Kidney (tissue), 14 donors: Measurements from ENCODE around the gene OR51M1. TPM values are rescaled to one million over a fixed set of nuclear protein-coding genes. Genes with fewer than 3 reads are reported as not detected.
"Not testable (repeated sequence)": the region's sequence is repeated elsewhere in the genome, so short reads cannot be mapped to it uniquely, and the experiment has no call there.

Source experiments
- DNase-seq, 5 donors: peaks; one replicate each; pipeline ENCODE4 v3.0.0-alpha.2; 2013 to 2020
- FAIRE-seq: peaks from 2 replicates; lab custom pipeline; 2012; peaks lifted over from hg19 to GRCh38; lab: Jason Lieb, UNC
- H3K27ac ChIP-seq, 2 donors: one replicate each; pipeline ENCODE4 v1.7.0; 2013; ENCODE audit warnings: low read depth in 2 of 2, low read length in 2 of 2, inconsistent platforms in 1 of 2
- H3K27me3 ChIP-seq: one replicate; pipeline ENCODE4 v1.7.1; 2013; ENCODE audit warnings: low read length, inconsistent platforms; ENCODE audit not compliant: control insufficient read depth, insufficient read depth
- H3K36me3 ChIP-seq, 3 donors: one replicate each; pipeline versions ENCODE4 v1.7.0 to v1.7.1; 2013; ENCODE audit warnings: low read length in 3 of 3, control low read depth in 1 of 3, inconsistent platforms in 1 of 3; ENCODE audit not compliant: insufficient read depth in 3 of 3, control insufficient read depth in 2 of 3
- H3K4me1 ChIP-seq, 3 donors: one replicate each; pipeline versions ENCODE4 v1.7.0 to v1.7.1; 2013; ENCODE audit warnings: low read length in 3 of 3, inconsistent platforms in 1 of 3, low read depth in 1 of 3; ENCODE audit not compliant: control insufficient read depth in 2 of 3, insufficient read depth in 2 of 3
- H3K4me3 ChIP-seq, 3 donors: one replicate each; pipeline versions ENCODE4 v1.7.0 to v1.8.1; 2013; ENCODE audit warnings: low read length in 3 of 3, control low read depth in 1 of 3, inconsistent platforms in 1 of 3
- H3K9ac ChIP-seq, 3 donors: one replicate each; pipeline versions ENCODE4 v1.7.0 to v1.7.1; 2013; ENCODE audit warnings: low read length in 3 of 3, control low read depth in 1 of 3, inconsistent platforms in 1 of 3
- H3K9me3 ChIP-seq, 3 donors: one replicate each; pipeline versions ENCODE4 v1.7.0 to v1.7.1; 2013; ENCODE audit warnings: low read length in 3 of 3, control low read depth in 1 of 3, inconsistent platforms in 1 of 3; ENCODE audit not compliant: control insufficient read depth in 2 of 3, insufficient read depth in 1 of 3
- intact Hi-C: fragments of 100-400 bp; cut with DNase I; formaldehyde crosslinking; loops from one replicate; pipeline ENCODE4 v1.11.1; 2022
- polyA plus RNA-seq: library from polyadenylated mRNA; stranded (reverse); fragments of 350-450 nt; fragmentation: Illumina TruSeq; extraction: RNeasy Lipid Tissue Mini Kit (QIAGEN cat#74804); gene quantifications from one replicate; pipeline ENCODE4 v1.2.3, GENCODE V29; 2014; ENCODE audit warnings: low read depth, low replicate concordance; ENCODE audit not compliant: insufficient read depth
- total RNA-seq: library from RNA; stranded (reverse); fragmentation: NEBNext Ultra II Directional; extraction: Animal tissue kit (Norgen Biotek cat#: 25700); gene quantifications from one replicate; pipeline ENCODE4 v1.2.1, GENCODE V29; 2021
- TF ChIP-seq, protein P1 (sequence below): IDR thresholded peaks from 3 replicates; pipeline ENCODE4 v1.5.1; 2012; ENCODE audit warnings: mild to moderate bottlenecking, moderate library complexity, borderline replicate concordance; ENCODE audit not compliant: insufficient read depth; ENCODE audit errors: extremely low read depth
- donor health status: control.
- donor health status: control.
- donor health status: control.
- donor health status: control.
- donor health status: control.
- donor health status: DM: yes; HTN: yes; CAD: no.
- donor health status: Normal renal cell carcinoma (clear cell type).

The OR51M1 gene
- total and polyA plus RNA-seq, 2 donors from 2014 or later, result not detected

DNA sequence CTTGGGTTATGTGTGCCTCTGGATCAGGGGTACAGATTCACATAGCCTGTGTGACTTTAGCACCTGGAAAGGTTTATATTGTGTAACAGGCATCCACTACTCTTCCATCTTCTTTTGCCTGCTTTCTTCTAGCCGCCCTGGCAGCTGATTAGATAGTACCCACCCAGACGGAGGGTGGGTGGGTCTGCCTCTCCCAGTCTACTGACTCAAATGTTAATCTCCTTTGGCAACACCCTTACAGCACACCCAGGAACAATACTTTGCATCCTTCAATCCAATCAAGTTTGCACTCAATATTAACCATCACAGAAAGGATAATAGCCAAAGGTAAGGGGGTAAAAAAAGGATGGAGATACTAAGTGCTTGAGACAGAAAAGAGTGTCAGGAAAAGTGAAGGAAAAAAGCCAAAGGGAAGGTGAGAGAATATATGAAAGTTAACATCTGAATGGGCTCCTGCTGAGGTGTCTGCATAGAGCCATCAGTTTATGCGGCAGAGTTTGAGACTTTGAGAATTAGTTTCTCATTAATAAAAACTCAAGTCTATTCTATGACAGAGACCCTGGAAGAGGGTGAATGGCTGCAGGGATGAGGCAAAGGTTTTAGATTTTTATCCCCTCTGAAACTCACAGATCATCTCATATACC is 34.9 kb upstream of the OR51M1 start:
- intact Hi-C loops, result no loop called here
- H3K27ac ChIP-seq, result no peak overlapping the region
- no peaks in the 10 kb centered on the region for H3K36me3 ChIP-seq
- no peak overlapping the region for H3K9ac ChIP-seq
- no peak overlapping the region for H3K4me3 ChIP-seq
- H3K27me3 ChIP-seq, result no peaks in the 10 kb centered on the region
- TF ChIP-seq, protein P1, sequence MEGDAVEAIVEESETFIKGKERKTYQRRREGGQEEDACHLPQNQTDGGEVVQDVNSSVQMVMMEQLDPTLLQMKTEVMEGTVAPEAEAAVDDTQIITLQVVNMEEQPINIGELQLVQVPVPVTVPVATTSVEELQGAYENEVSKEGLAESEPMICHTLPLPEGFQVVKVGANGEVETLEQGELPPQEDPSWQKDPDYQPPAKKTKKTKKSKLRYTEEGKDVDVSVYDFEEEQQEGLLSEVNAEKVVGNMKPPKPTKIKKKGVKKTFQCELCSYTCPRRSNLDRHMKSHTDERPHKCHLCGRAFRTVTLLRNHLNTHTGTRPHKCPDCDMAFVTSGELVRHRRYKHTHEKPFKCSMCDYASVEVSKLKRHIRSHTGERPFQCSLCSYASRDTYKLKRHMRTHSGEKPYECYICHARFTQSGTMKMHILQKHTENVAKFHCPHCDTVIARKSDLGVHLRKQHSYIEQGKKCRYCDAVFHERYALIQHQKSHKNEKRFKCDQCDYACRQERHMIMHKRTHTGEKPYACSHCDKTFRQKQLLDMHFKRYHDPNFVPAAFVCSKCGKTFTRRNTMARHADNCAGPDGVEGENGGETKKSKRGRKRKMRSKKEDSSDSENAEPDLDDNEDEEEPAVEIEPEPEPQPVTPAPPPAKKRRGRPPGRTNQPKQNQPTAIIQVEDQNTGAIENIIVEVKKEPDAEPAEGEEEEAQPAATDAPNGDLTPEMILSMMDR, result no peak
- no peaks in the 10 kb centered on the region for H3K9me3 ChIP-seq
- FAIRE-seq (no peak), DNase-seq (no peak)
- H3K4me1 ChIP-seq, result no peaks in the 10 kb centered on the region

- intact Hi-C loops, result no loop called here
- no peaks in the 10 kb centered on the region for H3K36me3 ChIP-seq
- H3K9ac ChIP-seq, result no peak overlapping the region
- no peaks in the 10 kb centered on the region for H3K4me1 ChIP-seq
- no peak overlapping the region for H3K4me3 ChIP-seq
- DNase-seq, result no peak
- TF ChIP-seq, protein P1, result no peak
- FAIRE-seq, result no peak
- no peaks in the 10 kb centered on the region for H3K9me3 ChIP-seq
- no peaks in the 10 kb centered on the region for H3K27me3 ChIP-seq
- no peak overlapping the region for H3K27ac ChIP-seq
Measured at GRCh38 chr11:5349550-5349949, 34.1 kb upstream of the OR51M1 start.

DNA sequence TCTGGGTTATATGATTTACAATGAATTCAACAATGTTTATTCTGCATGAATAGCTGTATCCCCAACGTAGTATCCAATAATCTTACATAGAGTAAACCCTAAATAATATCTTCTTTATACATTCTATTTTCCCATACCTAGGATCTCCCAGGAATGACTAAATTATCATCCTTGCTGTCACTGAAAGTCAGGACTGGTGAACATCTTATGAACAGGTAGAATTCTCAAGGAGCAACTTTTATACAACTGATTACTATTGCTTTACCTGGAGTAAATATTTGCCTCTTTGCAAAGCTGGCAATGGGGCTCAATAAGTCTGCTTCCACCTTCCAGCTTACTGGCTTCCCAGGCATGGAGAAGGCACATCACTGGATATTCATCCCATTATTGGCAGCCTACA is 32.4 kb upstream of the OR51M1 start, which contains the start of gene OR51B6:
Gene OR51B6, plus strand, starts transcription at position 301 of the 400 bp plus-strand sequence. Its CDS starts 0 bp downstream, at position 301.
- Histone ChIP-seq H3K36me3 (no peaks in the 10 kb centered on the region), H3K27me3 (no peaks in the 10 kb centered on the region), H3K27ac (no peak within 1 kb of the TSS), H3K9ac (no peak within 1 kb of the TSS), H3K4me1 (no peaks in the 10 kb centered on the region), H3K4me3 (no peak within 1 kb of the TSS), H3K9me3 (no peaks in the 10 kb centered on the region)
- no peak for FAIRE-seq
- TF ChIP-seq, protein P1, result no peak
- no peak for DNase-seq
- intact Hi-C loops, result no loop called here

GRCh38 chr11:5356031-5356430 is 27.6 kb upstream of the OR51M1 start:
- H3K4me1 ChIP-seq, H3K36me3 ChIP-seq, H3K27me3 ChIP-seq, H3K27ac ChIP-seq, H3K9ac ChIP-seq, FAIRE-seq, H3K9me3 ChIP-seq, intact Hi-C loops, H3K4me3 ChIP-seq, DNase-seq: not testable (repeated sequence)
